Thyroid gland (tissue), 4 donors: ENCODE measurements around the gene TMIGD3. TPM values are rescaled to one million over a fixed set of nuclear protein-coding genes. Genes with fewer than 3 reads are reported as not detected.
A peak's percentile ranks its signal among the peaks of the same experiment; 100 is the strongest.

Experiments
- DNase-seq, 2 donors: peaks; one replicate each; pipeline ENCODE4 v3.0.0-alpha.2; 2019
- H3K27ac ChIP-seq, 3 donors: fragments of 200-600 bp; sonication (generic); 1 replicate in 2 of 3; 2 replicates in 1 of 3; pipeline ENCODE4 v1.5.1; 2016 to 2019; ENCODE audit warnings: mild to moderate bottlenecking in 1 of 3, moderate library complexity in 1 of 3
- H3K27me3 ChIP-seq: fragments of 200-600 bp; sonication (generic); one replicate; pipeline ENCODE4 v1.5.1; 2019
- H3K36me3 ChIP-seq, 2 donors: fragments of 200-600 bp; sonication (generic); one replicate each; pipeline ENCODE4 v1.5.1; 2016 to 2019
- H3K4me1 ChIP-seq, 2 donors: fragments of 200-600 bp; sonication (generic); one replicate each; pipeline ENCODE4 v1.5.1; 2017 to 2019
- H3K4me3 ChIP-seq, 3 donors: fragments of 200-600 bp; sonication (generic); replicated peaks in 1 of 3; 1 replicate in 2 of 3; 2 replicates in 1 of 3; pipeline ENCODE4 v1.5.1; 2016; ENCODE audit warnings: mild to moderate bottlenecking in 1 of 3
- H3K9me3 ChIP-seq: fragments of 200-600 bp; sonication (generic); one replicate; pipeline ENCODE4 v1.5.1; 2017
- POLR2A ChIP-seq, 2 donors: fragments of 450-650 bp; IDR thresholded peaks; one replicate each; pipeline ENCODE4 v1.6.1; 2017; ENCODE audit warnings: antibody characterized with exemption in 2 of 2, mild to moderate bottlenecking in 2 of 2, moderate library complexity in 1 of 2
- WGBS, 2 donors: methylation state at CpG; one replicate each; pipeline ENCODE4 v1.1.5; 2017; 5-methylcytosine and 5-hydroxymethylcytosine counted together
- intact Hi-C: fragments of 100-400 bp; cut with DNase I; formaldehyde crosslinking; loops from one replicate; pipeline ENCODE4 v1.15.1; 2023
- total RNA-seq, 4 donors: library from RNA; depleted of rRNA; stranded (reverse); fragments of >200 nt; gene quantifications; one replicate each; pipeline ENCODE4 v1.2.3, GENCODE V29; 2016
- TF ChIP-seq, protein P1 (sequence below), 6 experiments: fragments of 200-600 bp in 3 of 6; fragments of 450-650 bp in 3 of 6; sonication (generic) in 3 of 6; IDR thresholded peaks; one replicate each; pipeline ENCODE4 v1.5.1; 2016 to 2019; ENCODE audit warnings: antibody characterized with exemption in 6 of 6, mild to moderate bottlenecking in 2 of 6, inconsistent platforms in 1 of 6, moderate library complexity in 1 of 6

Gene TMIGD3
- total RNA-seq, 4 donors from 2014 or later, result 0.89 to 8.7 TPM; not detected in 2

DNA sequence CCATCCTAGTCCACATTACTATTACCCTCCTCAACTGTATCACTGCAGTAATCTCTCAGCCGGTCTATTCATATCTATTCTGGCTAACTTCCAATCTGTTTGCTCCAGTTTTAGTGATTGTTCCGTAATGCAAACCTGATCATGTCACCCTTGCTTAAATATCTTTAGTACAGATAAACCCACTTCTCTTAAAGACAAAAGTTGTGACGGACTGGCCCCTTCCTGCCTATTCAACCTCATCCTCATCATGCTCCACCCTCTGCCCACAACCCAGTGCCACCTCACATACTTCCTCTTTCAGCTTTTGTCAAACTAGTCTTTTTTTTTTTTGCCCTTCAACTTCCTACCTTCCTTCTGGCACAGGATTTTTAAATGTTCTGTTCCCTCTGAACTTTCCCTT, 32.4 kb downstream of the TMIGD3 start:
- peak; percentile 11 to 14 for DNase-seq
- 64 to 73% methylated on average over 3 of the region's 3 CpGs for WGBS, 2 donors
- intact Hi-C loops, result no loop called here
- H3K36me3 ChIP-seq, result peaks cover 0 to 4% of the 10 kb centered on the region in 2 donors
- no peak overlapping the region for H3K27ac ChIP-seq
- no peaks in the 10 kb centered on the region for H3K27me3 ChIP-seq
- no peaks in the 10 kb centered on the region for H3K4me1 ChIP-seq
- no peaks in the 10 kb centered on the region for H3K9me3 ChIP-seq
- TF ChIP-seq, protein P1, sequence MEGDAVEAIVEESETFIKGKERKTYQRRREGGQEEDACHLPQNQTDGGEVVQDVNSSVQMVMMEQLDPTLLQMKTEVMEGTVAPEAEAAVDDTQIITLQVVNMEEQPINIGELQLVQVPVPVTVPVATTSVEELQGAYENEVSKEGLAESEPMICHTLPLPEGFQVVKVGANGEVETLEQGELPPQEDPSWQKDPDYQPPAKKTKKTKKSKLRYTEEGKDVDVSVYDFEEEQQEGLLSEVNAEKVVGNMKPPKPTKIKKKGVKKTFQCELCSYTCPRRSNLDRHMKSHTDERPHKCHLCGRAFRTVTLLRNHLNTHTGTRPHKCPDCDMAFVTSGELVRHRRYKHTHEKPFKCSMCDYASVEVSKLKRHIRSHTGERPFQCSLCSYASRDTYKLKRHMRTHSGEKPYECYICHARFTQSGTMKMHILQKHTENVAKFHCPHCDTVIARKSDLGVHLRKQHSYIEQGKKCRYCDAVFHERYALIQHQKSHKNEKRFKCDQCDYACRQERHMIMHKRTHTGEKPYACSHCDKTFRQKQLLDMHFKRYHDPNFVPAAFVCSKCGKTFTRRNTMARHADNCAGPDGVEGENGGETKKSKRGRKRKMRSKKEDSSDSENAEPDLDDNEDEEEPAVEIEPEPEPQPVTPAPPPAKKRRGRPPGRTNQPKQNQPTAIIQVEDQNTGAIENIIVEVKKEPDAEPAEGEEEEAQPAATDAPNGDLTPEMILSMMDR (IDR thresholded peaks at IDR 0.05), result no peak
- TF ChIP-seq POLR2A (IDR thresholded peaks at IDR 0.05), result no peak
- no peak overlapping the region for H3K4me3 ChIP-seq

DNA sequence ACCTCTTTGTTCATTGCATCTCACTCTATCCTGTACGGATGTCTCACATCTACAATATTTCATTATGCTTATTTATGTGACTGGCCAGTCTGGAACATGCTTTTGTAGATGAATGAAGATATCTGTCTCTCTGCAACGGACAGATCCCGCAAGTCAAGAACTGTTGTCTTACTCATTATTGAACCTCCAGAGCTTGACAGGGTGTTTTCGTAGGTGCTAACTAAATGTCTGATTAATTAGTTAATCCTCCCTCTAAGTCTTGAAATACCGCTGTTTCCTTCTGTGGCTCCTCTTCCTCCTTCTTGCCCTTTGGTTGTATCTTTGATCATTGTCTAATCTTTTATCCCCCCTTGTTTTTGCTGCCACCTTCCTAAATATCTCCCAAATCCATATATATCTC, 32.8 kb downstream of the TMIGD3 start:
- DNase-seq, result no peak
- Histone ChIP-seq H3K9me3 (no peaks in the 10 kb centered on the region), H3K27ac (no peak overlapping the region), H3K4me3 (no peak overlapping the region), H3K36me3 (peaks cover 0 to 4% of the 10 kb centered on the region in 2 donors), H3K27me3 (no peaks in the 10 kb centered on the region), H3K4me1 (no peaks in the 10 kb centered on the region)
- WGBS, 2 donors, result 94 to 95% methylated on average over 5 of the region's 5 CpGs
- intact Hi-C loops, result no loop called here
- no peak for TF ChIP-seq POLR2A (IDR thresholded peaks at IDR 0.05)
- TF ChIP-seq, protein P1 (IDR thresholded peaks at IDR 0.05), result no peak

DNA sequence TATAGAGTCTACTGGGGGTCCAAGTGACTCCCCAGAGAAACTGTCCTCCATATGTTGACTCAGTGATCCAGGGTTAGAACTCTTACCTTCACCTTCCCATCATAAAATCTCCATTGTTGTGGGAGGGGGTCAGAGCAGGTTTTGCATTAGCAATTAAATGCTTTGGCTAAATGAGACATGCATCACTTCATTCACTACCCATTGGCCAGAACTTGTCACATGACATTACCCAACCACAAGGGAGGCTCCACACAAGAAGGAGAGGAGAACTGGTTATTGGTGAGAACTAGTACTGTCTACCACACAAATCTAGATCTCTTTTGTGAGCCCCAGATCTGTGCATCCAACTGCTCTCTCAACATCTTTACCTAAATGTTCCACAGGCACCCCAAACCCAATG, 33.9 kb downstream of the TMIGD3 start:
- intact Hi-C loops, result no loop called here
- Histone ChIP-seq H3K4me1 (no peaks in the 10 kb centered on the region), H3K4me3 (no peak overlapping the region), H3K9me3 (no peaks in the 10 kb centered on the region), H3K36me3 (peaks cover 0 to 4% of the 10 kb centered on the region in 2 donors), H3K27me3 (no peaks in the 10 kb centered on the region), H3K27ac (no peak overlapping the region)
- no peak for TF ChIP-seq POLR2A (IDR thresholded peaks at IDR 0.05)
- TF ChIP-seq, protein P1 (IDR thresholded peaks at IDR 0.05), result no peak
- no peak for DNase-seq

DNA sequence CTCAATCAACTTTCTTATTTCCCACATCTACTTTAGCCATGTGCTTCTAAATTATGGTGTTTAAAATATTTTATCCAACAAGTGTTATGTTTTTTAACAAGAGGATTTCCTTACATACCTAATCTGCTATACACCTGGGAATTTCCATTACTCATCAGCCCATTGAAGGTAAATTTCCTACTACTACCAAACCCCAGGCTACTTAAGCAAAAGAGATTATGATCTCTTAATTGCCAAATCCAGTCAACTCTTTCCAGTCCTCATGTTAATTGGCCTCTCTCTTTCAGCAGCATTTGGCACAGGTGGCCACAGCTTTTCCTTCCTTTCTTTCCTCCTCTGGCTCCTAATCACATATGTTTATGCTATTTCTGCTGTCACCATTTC, 34.7 kb downstream of the TMIGD3 start:
- intact Hi-C loops, result no loop called here
- no peak overlapping the region for H3K4me3 ChIP-seq
- no peak overlapping the region for H3K27ac ChIP-seq
- no peaks in the 10 kb centered on the region for H3K4me1 ChIP-seq
- H3K27me3 ChIP-seq, result no peaks in the 10 kb centered on the region
- H3K36me3 ChIP-seq, result peaks cover 0 to 4% of the 10 kb centered on the region in 2 donors
- no peaks in the 10 kb centered on the region for H3K9me3 ChIP-seq
- TF ChIP-seq, protein P1 (IDR thresholded peaks at IDR 0.05), result no peak
- no peak for TF ChIP-seq POLR2A (IDR thresholded peaks at IDR 0.05)
- no peak for DNase-seq

DNA sequence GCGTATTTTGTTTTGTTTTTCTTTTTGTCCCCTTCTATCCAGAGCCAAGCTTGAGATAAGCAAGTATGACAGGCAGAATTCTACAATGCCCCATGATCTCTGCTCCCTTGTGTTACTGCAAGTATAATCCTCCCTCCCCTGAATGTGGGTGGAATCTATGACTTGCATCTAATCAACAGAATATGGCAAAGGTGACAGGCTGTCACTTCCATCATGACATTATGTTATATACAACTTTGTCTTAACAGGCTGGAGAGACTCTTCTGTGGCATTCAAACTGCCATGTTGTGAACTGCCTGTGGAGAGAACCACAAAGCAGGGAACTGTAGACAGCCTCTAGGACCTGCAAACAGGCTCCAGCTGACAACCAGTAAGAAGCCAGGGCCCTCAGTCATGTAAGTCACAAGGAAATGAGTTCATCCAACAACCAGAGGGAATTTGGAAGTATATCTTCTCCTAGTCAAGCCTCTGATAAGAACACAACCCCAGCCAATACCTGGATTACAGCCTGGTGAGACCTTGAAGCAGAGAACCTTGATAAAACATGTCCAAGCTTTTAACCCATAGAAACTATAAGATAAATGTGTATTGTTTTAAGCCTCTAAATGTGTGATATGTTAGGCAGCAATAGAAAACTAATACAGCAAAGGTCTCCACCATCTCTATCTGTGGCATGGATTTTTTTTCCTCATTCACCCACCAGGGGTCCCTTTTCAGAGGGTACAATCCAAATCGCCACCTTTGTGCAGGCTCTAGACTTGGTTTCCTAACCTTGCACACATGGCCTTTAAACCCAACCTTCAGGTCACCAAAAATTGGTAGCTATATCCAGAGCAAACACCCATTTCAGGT, 35.3 kb downstream of the TMIGD3 start:
- Histone ChIP-seq H3K36me3 (peaks cover 0 to 4% of the 10 kb centered on the region in 2 donors), H3K9me3 (no peaks in the 10 kb centered on the region), H3K27ac (no peak overlapping the region), H3K4me3 (no peak overlapping the region), H3K27me3 (no peaks in the 10 kb centered on the region), H3K4me1 (no peaks in the 10 kb centered on the region)
- intact Hi-C loops, result no loop called here
- 97% methylated on average over 2 of the region's 2 CpGs for WGBS, 2 donors
- TF ChIP-seq, protein P1 (IDR thresholded peaks at IDR 0.05), result no peak
- no peak for TF ChIP-seq POLR2A (IDR thresholded peaks at IDR 0.05)
- no peak for DNase-seq
